Large intestine (tissue), 3 donors: ENCODE measurements around the gene TTC17. TPM values are rescaled to one million over a fixed set of nuclear protein-coding genes. Genes with fewer than 3 reads are reported as not detected.

Source experiments
- DNase-seq, 2 donors: peaks; one replicate each; pipeline versions ENCODE4 v3.0.0 to v3.0.0-alpha.2; 2013
- H3K27ac ChIP-seq: one replicate; pipeline ENCODE4 v1.5.1; 2013; ENCODE audit warnings: low read length
- H3K27me3 ChIP-seq: 2 replicates; pipeline ENCODE4 v1.6.1; 2013; ENCODE audit warnings: low read length; ENCODE audit not compliant: control insufficient read depth, insufficient read depth
- H3K36me3 ChIP-seq: 2 replicates; pipeline ENCODE4 v1.6.1; 2013; ENCODE audit warnings: low read length; ENCODE audit not compliant: control insufficient read depth, insufficient read depth
- H3K4me1 ChIP-seq: one replicate; pipeline ENCODE4 v1.6.1; 2013; ENCODE audit warnings: low read length; ENCODE audit not compliant: control insufficient read depth, insufficient read depth
- H3K4me3 ChIP-seq: one replicate; pipeline ENCODE4 v1.5.1; 2013; ENCODE audit warnings: low read length
- H3K9me3 ChIP-seq: one replicate; pipeline ENCODE4 v1.6.1; 2013; ENCODE audit warnings: mild to moderate bottlenecking, low read depth, low read length, moderate library complexity; ENCODE audit not compliant: control insufficient read depth
- WGBS: methylation state at CpG from one replicate; pipeline ENCODE4 v1.1.5; 2013; ENCODE audit warnings: low lambda C conversion rate; ENCODE audit not compliant: insufficient coverage; 5-methylcytosine and 5-hydroxymethylcytosine counted together
- polyA plus RNA-seq: library from polyadenylated mRNA; unstranded; fragments of 120-200 nt; gene quantifications from one replicate; pipeline ENCODE4 v1.2.1, GENCODE V29; 2013

Gene TTC17
- polyA plus RNA-seq, 1 donor: 152 TPM

DNA sequence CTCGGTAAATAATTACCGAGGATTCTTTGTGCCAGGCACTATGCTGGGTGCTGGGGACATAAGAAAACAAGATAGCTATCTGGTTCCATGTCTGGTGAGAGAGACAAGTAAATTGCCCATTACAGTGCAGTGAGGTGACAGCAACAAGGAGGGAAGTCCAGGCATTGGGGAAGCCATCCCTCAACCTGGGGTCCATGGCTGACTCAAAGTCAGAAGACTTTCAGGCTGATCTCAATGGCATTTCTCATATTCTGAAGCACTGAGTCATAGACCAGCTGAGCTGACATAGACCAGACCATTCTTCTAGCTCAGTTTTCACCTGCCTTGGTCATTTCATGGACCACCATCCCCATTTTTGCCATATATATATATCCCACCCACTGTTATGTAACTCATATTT is 158.8 kb downstream of the TTC17 start:
- no peak for DNase-seq
- no peak overlapping the region for H3K4me3 ChIP-seq
- H3K9me3 ChIP-seq: peaks cover 4% of the 10 kb centered on the region
- no peaks in the 10 kb centered on the region for H3K27me3 ChIP-seq
- no peaks in the 10 kb centered on the region for H3K4me1 ChIP-seq
- no peaks in the 10 kb centered on the region for H3K36me3 ChIP-seq
- no peak overlapping the region for H3K27ac ChIP-seq
- no CpG with 5 or more reads among the region's 2 CpGs for WGBS

DNA sequence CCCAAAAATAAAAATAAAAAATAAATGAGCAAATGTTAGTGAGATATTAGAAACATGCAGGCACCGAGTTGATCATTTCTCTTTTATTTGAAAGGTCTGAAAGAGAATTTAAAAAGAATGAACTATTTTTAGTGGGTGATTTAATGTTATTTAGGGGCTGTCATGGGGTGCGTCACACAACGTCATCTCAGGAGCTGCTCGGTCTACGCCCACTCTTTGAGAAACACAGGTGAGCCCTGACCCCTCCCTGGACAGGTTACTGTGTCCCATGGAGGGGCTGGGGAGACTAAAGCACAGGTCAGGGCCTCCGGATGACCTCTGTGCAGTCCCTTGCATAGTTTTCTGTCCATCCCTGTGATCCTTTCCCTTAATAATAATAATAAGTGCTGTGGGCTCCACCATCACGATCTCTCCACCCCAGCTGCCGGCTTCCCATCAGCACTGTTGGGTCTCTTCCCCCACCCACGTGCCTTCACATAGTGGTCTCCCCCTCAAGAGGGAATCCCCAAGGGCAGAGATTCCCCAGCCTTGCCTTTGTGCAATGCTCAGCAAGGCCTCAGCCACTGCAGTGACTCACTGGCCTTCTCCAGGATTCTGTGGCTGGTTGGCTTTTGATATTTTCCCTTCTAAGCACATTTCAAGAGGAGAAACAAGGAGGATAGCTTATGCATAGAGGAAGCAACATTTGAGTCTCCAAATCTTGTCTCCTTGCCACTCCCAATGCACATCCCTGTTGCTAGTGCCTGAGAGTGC is 159.9 kb downstream of the TTC17 start:
- H3K4me1 ChIP-seq: no peaks in the 10 kb centered on the region
- DNase-seq: no peak
- H3K36me3 ChIP-seq: no peaks in the 10 kb centered on the region
- peaks cover 4% of the 10 kb centered on the region for H3K9me3 ChIP-seq
- H3K27me3 ChIP-seq: peaks cover 3% of the 10 kb centered on the region
- no peak overlapping the region for H3K4me3 ChIP-seq
- 100% methylated on average over 1 of the region's 9 CpGs for WGBS
- no peak overlapping the region for H3K27ac ChIP-seq

- no peak overlapping the region for H3K4me3 ChIP-seq
- H3K36me3 ChIP-seq: no peaks in the 10 kb centered on the region
- no peak overlapping the region for H3K27ac ChIP-seq
- DNase-seq: no peak
- peaks cover 4% of the 10 kb centered on the region for H3K9me3 ChIP-seq
- H3K27me3 ChIP-seq: peaks cover 6% of the 10 kb centered on the region
- H3K4me1 ChIP-seq: no peaks in the 10 kb centered on the region
- no CpG with 5 or more reads among the region's 15 CpGs for WGBS
Measured at GRCh38 chr11:43521471-43521870, 162.8 kb downstream of the TTC17 start.

DNA sequence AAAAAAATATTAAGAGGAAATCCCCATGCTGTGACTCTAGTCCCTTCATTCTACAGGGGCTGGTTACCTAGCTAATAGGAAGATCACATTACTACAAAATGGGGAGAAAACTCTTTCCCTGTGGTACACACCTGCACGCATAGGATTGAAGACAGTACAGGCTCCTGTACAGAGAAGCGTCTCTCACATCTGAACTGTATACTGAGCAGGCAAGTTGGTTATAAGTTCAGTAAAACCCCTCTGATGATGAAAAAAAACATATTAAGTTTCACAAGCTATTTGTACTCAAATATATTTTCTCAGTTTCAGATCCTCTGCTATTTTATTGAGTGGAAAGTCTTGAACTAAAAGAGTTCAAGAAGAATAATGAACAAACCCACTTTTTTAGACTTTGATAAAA is 164.9 kb downstream of the TTC17 start:
- Histone ChIP-seq H3K27ac (no peak overlapping the region), H3K9me3 (peaks cover 4% of the 10 kb centered on the region), H3K4me3 (no peak overlapping the region), H3K36me3 (no peaks in the 10 kb centered on the region), H3K27me3 (peaks cover 6% of the 10 kb centered on the region), H3K4me1 (no peaks in the 10 kb centered on the region)
- no peak for DNase-seq
- WGBS: 100% methylated on average over 1 of the region's 2 CpGs

- Histone ChIP-seq H3K36me3 (no peaks in the 10 kb centered on the region), H3K4me1 (no peaks in the 10 kb centered on the region), H3K4me3 (no peak overlapping the region), H3K27ac (no peak overlapping the region), H3K27me3 (peaks cover 9% of the 10 kb centered on the region), H3K9me3 (no peaks in the 10 kb centered on the region)
- DNase-seq: no peak
- 100% methylated on average over 3 of the region's 5 CpGs for WGBS
Measured at GRCh38 chr11:43532041-43532440, 173.3 kb downstream of the TTC17 start.

GRCh38 chr11:43537833-43538615 is 179.3 kb downstream of the TTC17 start:
- WGBS: 20% methylated on average over 1 of the region's 14 CpGs

GRCh38 chr11:43541993-43542392 is 183.3 kb downstream of the TTC17 start:
- DNase-seq: no peak
- WGBS: no CpG with 5 or more reads among the region's 2 CpGs
- H3K36me3 ChIP-seq: no peaks in the 10 kb centered on the region
- no peak overlapping the region for H3K4me3 ChIP-seq
- no peaks in the 10 kb centered on the region for H3K9me3 ChIP-seq
- no peak overlapping the region for H3K27ac ChIP-seq
- H3K27me3 ChIP-seq: peaks cover 40% of the 10 kb centered on the region
- no peaks in the 10 kb centered on the region for H3K4me1 ChIP-seq

More at GRCh38 chr11:43537833-43538615, 179.3 kb downstream of the TTC17 start:
- no peaks in the 10 kb centered on the region for H3K4me1 ChIP-seq
- peaks cover 17% of the 10 kb centered on the region for H3K27me3 ChIP-seq
- H3K36me3 ChIP-seq: no peaks in the 10 kb centered on the region
- no peak for DNase-seq
- H3K27ac ChIP-seq: no peak overlapping the region
- H3K4me3 ChIP-seq: no peak overlapping the region
- no peaks in the 10 kb centered on the region for H3K9me3 ChIP-seq

DNA sequence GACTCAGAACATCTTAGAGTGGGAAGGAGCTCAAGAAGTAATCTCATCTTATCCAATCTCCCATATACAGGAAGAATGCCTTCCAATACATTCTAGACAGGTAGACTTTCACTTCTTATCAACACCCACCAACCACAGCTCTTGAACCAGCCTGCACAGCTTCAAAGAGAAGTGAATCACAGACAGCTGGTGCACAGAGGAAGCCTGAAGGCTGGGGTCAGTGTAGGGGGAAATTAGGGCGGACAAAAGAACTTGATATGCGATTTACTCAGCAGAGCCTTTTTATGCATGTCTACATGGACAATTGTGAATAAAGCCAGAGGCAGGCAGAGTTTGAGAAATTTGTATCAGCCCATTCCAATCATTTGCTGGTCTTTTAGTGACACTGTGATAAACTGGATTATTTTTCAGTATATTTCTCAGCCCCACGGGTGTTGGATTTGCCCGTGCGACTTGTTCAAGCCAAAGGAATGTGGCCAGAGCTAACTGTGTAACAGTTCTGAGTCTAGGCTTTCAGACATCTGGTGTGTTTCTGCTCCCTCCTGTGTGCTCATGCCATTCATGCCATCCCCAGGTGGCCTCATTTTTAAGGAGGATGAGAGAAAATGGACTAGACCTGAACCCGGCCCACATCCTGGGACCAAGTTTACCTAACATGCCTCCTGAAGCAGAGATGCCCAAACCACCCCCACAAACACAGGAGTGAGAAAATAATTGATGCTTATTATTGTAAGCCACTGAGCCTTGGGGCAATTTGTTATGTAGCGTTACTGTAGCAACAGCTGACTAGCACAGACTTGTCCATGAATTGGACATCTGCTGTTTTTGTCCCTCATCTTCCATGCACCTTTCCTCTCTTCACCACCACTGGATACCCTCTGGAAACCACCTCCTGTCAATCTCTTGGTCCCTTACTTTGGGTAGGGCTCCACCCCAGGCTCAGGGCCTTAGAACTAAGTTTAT is 184.3 kb downstream of the TTC17 start:
- Histone ChIP-seq H3K27me3 (peaks cover 43% of the 10 kb centered on the region), H3K27ac (no peak overlapping the region), H3K4me3 (no peak overlapping the region), H3K4me1 (peaks cover under 1% of the 10 kb centered on the region), H3K9me3 (peaks cover 6% of the 10 kb centered on the region), H3K36me3 (no peaks in the 10 kb centered on the region)
- DNase-seq: no peak
- WGBS: 60% methylated on average over 2 of the region's 7 CpGs
